Subcutaneous abdominal adipose tissue (tissue), 5 donors: ENCODE results near the gene CNOT6.
"Not testable (repeated sequence)": the region's sequence is repeated elsewhere in the genome, so short reads cannot be mapped to it uniquely, and the experiment has no call there.

Experiments
- H3K27ac ChIP-seq: one replicate; pipeline ENCODE4 v1.7.0; 2013; ENCODE audit warnings: low read depth, mild to moderate bottlenecking, inconsistent platforms, low read length, moderate library complexity
- H3K27me3 ChIP-seq, 5 donors: one replicate each; pipeline ENCODE4 v1.7.0; 2013; ENCODE audit warnings: low read length in 5 of 5, inconsistent platforms in 1 of 5; ENCODE audit not compliant: control insufficient read depth in 5 of 5, insufficient read depth in 4 of 5
- H3K36me3 ChIP-seq, 5 donors: one replicate each; pipeline ENCODE4 v1.7.0; 2013; ENCODE audit warnings: low read length in 5 of 5; ENCODE audit not compliant: control insufficient read depth in 5 of 5, insufficient read depth in 5 of 5
- H3K4me1 ChIP-seq, 5 donors: one replicate each; pipeline ENCODE4 v1.7.0; 2013; ENCODE audit warnings: low read length in 5 of 5, mild to moderate bottlenecking in 3 of 5, moderate library complexity in 1 of 5; ENCODE audit not compliant: control insufficient read depth in 5 of 5, insufficient read depth in 5 of 5
- H3K4me3 ChIP-seq, 5 donors: one replicate each; pipeline ENCODE4 v1.7.0; 2013; ENCODE audit warnings: low read length in 5 of 5, low read depth in 1 of 5
- H3K9ac ChIP-seq, 5 donors: one replicate each; pipeline ENCODE4 v1.7.0; 2013; ENCODE audit warnings: low read length in 5 of 5, mild to moderate bottlenecking in 4 of 5, moderate library complexity in 3 of 5
- H3K9me3 ChIP-seq, 5 donors: one replicate each; pipeline ENCODE4 v1.7.0; 2013; ENCODE audit warnings: low read length in 5 of 5; ENCODE audit not compliant: control insufficient read depth in 5 of 5
- donor health status: healthy.
- donor health status: healthy.
- donor health status: healthy.
- donor health status: healthy.
- donor health status: healthy.

CNOT6 gene

DNA sequence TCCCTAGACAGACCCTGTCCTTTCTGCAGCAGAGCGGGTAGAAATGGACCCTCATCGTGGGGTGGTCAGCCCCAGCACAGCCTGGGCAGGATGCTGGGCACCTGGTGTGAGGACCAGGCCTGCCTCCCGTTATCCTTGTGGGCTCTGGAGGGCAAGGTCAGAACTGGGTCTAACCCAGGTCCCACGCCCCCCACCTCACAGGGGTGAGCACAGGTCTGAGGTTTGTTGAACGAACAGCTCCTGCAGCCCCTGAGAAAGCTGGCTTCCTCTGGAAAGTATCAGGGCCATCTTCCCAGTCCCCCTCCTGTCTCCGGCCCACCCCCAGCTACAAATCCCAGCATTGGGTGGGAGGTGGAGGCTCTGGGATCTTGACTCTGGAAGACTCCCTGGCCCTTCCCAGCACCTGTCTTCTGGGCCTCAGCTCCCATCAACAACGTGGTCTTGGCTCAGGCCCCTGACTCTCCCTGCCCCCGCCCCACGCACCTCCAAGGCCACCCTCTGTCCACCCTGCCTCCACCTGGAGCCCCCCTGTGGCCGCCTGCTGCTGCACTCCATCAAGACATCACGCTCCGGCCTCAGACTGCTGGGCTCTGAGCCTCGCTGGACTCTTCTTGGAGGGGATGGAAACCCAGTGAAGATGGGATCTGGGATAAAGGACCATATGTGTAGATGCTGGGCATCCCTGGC lies 30.1 kb upstream of the CNOT6 start:
- H3K27ac ChIP-seq: no peak overlapping the region
- H3K27me3 ChIP-seq: peaks cover 0 to 9% (median 4%) of the 10 kb centered on the region in 5 donors
- no peak overlapping the region for H3K9ac ChIP-seq
- peaks cover 0 to 4% (median 3%) of the 10 kb centered on the region in 5 donors for H3K4me1 ChIP-seq
- no peaks in the 10 kb centered on the region for H3K9me3 ChIP-seq
- no peak overlapping the region for H3K4me3 ChIP-seq
- no peaks in the 10 kb centered on the region for H3K36me3 ChIP-seq

DNA sequence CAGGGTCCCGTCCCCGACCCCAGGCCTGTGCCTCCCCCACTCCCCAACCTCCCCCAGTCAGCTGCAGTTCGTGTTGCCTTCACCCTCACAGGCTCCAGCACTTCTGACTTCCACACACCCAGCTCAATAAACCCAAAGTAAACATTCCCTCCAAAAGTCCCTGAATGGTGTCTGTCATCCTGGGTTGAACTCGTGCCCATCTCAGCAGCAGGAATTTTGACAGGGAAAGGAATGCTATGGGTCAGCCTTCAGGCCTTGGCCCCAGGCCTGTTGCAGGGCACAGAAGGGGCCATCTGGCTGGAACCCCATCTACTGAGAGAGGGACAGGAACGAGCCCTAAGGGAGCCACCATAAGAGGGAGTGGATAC lies 29.6 kb upstream of the CNOT6 start:
- H3K36me3 ChIP-seq: no peaks in the 10 kb centered on the region
- H3K9me3 ChIP-seq: no peaks in the 10 kb centered on the region
- no peak overlapping the region for H3K9ac ChIP-seq
- H3K4me1 ChIP-seq: peaks cover 0 to 4% (median 3%) of the 10 kb centered on the region in 5 donors
- peaks cover 0 to 9% (median 4%) of the 10 kb centered on the region in 5 donors for H3K27me3 ChIP-seq
- H3K4me3 ChIP-seq: no peak overlapping the region
- no peak overlapping the region for H3K27ac ChIP-seq

GRCh38 chr5:180465052-180465451 lies 29.1 kb upstream of the CNOT6 start:
- H3K4me1 ChIP-seq, H3K27ac ChIP-seq: not testable (repeated sequence)

GRCh38 chr5:180466316-180466715 lies 27.9 kb upstream of the CNOT6 start:
- no peak overlapping the region for H3K27ac ChIP-seq
- H3K9ac ChIP-seq: no peak overlapping the region
- peaks cover 0 to 15% (median 12%) of the 10 kb centered on the region in 5 donors for H3K27me3 ChIP-seq
- peaks cover 0 to 7% (median 3%) of the 10 kb centered on the region in 5 donors for H3K4me1 ChIP-seq
- no peak overlapping the region for H3K4me3 ChIP-seq
- H3K9me3 ChIP-seq: no peaks in the 10 kb centered on the region
- no peaks in the 10 kb centered on the region for H3K36me3 ChIP-seq

More at GRCh38 chr5:180465052-180465451, 29.1 kb upstream of the CNOT6 start:
- H3K27me3 ChIP-seq, H3K4me3 ChIP-seq, H3K9ac ChIP-seq, H3K36me3 ChIP-seq, H3K9me3 ChIP-seq: not testable (repeated sequence)

- Histone ChIP-seq H3K4me3 (no peak overlapping the region), H3K4me1 (peaks cover 0 to 15% (median 9%) of the 10 kb centered on the region in 5 donors), H3K9me3 (no peaks in the 10 kb centered on the region), H3K27me3 (peaks cover 0 to 15% (median 12%) of the 10 kb centered on the region in 5 donors), H3K36me3 (no peaks in the 10 kb centered on the region), H3K9ac (no peak overlapping the region), H3K27ac (no peak overlapping the region)
Observed at GRCh38 chr5:180467028-180467975, 26.9 kb upstream of the CNOT6 start.

DNA sequence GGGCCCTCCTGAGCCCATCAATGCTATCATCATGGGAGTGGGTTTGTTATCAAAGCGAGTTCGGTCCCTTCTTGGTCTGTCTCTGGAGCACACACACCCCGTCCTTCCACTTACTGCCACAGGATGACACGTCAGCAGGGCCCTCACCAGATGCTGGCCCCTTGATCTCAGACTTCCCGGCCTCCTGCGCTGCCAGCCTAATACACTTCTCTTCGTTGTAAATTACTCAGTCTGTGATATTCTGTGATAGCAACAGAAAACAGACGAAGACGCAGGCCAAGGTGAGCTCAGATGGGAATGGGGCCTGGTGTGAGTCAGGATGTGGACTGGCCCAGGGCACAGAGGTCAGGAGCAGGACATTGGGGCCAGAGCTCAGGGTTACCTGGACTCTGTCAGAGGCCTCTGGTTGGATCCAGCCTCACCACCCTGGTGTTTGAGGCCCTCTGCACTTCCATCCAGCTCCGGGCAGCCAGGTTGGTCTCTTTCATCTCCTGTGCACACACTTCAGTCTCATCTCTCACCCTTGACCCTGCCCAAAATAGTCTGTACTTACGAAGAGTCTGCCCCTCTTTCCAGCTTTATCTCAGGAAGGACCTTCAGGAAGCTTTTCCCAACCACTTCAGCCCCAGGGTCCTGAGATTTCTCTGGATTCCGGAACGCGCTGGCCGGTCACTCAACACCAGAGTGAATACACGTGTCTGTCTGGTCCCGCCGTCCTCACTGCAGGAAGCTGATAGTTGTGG lies 26.0 kb upstream of the CNOT6 start:
- H3K36me3 ChIP-seq: no peaks in the 10 kb centered on the region
- no peak overlapping the region for H3K9ac ChIP-seq
- peaks cover 0 to 19% (median 16%) of the 10 kb centered on the region in 5 donors for H3K4me1 ChIP-seq
- H3K4me3 ChIP-seq: no peak overlapping the region
- H3K27me3 ChIP-seq: peaks cover 0 to 15% (median 12%) of the 10 kb centered on the region in 5 donors
- H3K27ac ChIP-seq: no peak overlapping the region
- H3K9me3 ChIP-seq: no peaks in the 10 kb centered on the region

- Histone ChIP-seq H3K27ac (no peak overlapping the region), H3K4me3 (no peak overlapping the region), H3K9me3 (no peaks in the 10 kb centered on the region), H3K9ac (no peak overlapping the region), H3K4me1 (peaks cover 0 to 19% (median 16%) of the 10 kb centered on the region in 5 donors), H3K27me3 (peaks cover 0 to 12% (median 8%) of the 10 kb centered on the region in 5 donors), H3K36me3 (no peaks in the 10 kb centered on the region)
Observed at GRCh38 chr5:180468732-180469585, 25.2 kb upstream of the CNOT6 start.

DNA sequence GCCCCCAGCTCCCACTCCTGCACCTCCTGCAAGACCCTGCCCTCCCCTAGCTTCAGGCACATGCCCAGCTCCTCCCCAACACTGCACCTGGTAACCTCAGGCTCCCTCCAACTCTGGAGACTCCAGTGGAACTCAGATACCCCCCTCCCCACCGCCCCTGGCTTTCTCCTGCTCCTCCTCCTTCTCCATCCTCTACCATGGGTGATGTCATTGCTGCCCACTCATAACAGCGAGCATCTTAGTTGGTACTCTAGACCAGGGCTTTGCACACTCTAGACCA lies 24.7 kb upstream of the CNOT6 start:
- no peaks in the 10 kb centered on the region for H3K9me3 ChIP-seq
- H3K27me3 ChIP-seq: peaks cover 0 to 12% (median 8%) of the 10 kb centered on the region in 5 donors
- H3K4me1 ChIP-seq: peaks cover 0 to 19% (median 16%) of the 10 kb centered on the region in 5 donors
- H3K9ac ChIP-seq: no peak overlapping the region
- no peak overlapping the region for H3K4me3 ChIP-seq
- no peaks in the 10 kb centered on the region for H3K36me3 ChIP-seq
- H3K27ac ChIP-seq: no peak overlapping the region

GRCh38 chr5:180469866-180470265 lies 24.3 kb upstream of the CNOT6 start:
- peaks cover 0 to 19% (median 16%) of the 10 kb centered on the region in 5 donors for H3K4me1 ChIP-seq
- no peak overlapping the region for H3K9ac ChIP-seq
- H3K4me3 ChIP-seq: no peak overlapping the region
- no peak overlapping the region for H3K27ac ChIP-seq
- no peaks in the 10 kb centered on the region for H3K36me3 ChIP-seq
- H3K27me3 ChIP-seq: peaks cover 0 to 12% (median 8%) of the 10 kb centered on the region in 5 donors
- no peaks in the 10 kb centered on the region for H3K9me3 ChIP-seq
